ENCODE data around the gene P2RY14.

The P2RY14 gene

GRCh38 chr3:151262871-151263525 lies 15.3 kb downstream of the P2RY14 start:
- H3K9me2 ChIP-seq (replicated peaks; ENCODE audit: insufficient read depth, low read length): no peaks in the 10 kb centered on the region
- H3K27ac ChIP-seq (ENCODE audit: low read length): no peak overlapping the region
- no peaks in the 10 kb centered on the region for H3K79me2 ChIP-seq (ENCODE audit: low read length)
- H3K9me3 ChIP-seq (replicated peaks; ENCODE audit: insufficient read depth, low read length): no peaks in the 10 kb centered on the region
- no peak overlapping the region for H3K4me3 ChIP-seq (ENCODE audit: low read length)
- no peak overlapping the region for H3K4me2 ChIP-seq (ENCODE audit: low read depth, low read length)
- no peak for TF ChIP-seq EZH2 (optimal IDR thresholded peaks at IDR 0.05; ENCODE audit: low read depth, low read length)
- TF ChIP-seq, protein P1, sequence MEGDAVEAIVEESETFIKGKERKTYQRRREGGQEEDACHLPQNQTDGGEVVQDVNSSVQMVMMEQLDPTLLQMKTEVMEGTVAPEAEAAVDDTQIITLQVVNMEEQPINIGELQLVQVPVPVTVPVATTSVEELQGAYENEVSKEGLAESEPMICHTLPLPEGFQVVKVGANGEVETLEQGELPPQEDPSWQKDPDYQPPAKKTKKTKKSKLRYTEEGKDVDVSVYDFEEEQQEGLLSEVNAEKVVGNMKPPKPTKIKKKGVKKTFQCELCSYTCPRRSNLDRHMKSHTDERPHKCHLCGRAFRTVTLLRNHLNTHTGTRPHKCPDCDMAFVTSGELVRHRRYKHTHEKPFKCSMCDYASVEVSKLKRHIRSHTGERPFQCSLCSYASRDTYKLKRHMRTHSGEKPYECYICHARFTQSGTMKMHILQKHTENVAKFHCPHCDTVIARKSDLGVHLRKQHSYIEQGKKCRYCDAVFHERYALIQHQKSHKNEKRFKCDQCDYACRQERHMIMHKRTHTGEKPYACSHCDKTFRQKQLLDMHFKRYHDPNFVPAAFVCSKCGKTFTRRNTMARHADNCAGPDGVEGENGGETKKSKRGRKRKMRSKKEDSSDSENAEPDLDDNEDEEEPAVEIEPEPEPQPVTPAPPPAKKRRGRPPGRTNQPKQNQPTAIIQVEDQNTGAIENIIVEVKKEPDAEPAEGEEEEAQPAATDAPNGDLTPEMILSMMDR (IDR thresholded peaks at IDR 0.05; ENCODE audit: low read length): no peak
- TF ChIP-seq EZH2phosphoT487 (IDR thresholded peaks at IDR 0.05; ENCODE audit: low read length): no peak
- H3K9ac ChIP-seq (ENCODE audit: low read length): no peak overlapping the region
- H3F3A ChIP-seq (ENCODE audit: insufficient read depth, low read length): no peaks in the 10 kb centered on the region
- no peak overlapping the region for H2AFZ ChIP-seq (ENCODE audit: low read length)
- DNase-seq: no peak
- H3K4me1 ChIP-seq (ENCODE audit: low read length): peaks cover 10% of the 10 kb centered on the region; the same call in 1 of the 2 replicates
- no peaks in the 10 kb centered on the region for H3K36me3 ChIP-seq (replicated peaks; ENCODE audit: insufficient read depth, low read length)
- no peaks in the 10 kb centered on the region for H3K27me3 ChIP-seq (replicated peaks; ENCODE audit: insufficient read depth, low read length)
- H4K20me1 ChIP-seq (ENCODE audit: insufficient read depth, low read length): no peaks in the 10 kb centered on the region

DNA sequence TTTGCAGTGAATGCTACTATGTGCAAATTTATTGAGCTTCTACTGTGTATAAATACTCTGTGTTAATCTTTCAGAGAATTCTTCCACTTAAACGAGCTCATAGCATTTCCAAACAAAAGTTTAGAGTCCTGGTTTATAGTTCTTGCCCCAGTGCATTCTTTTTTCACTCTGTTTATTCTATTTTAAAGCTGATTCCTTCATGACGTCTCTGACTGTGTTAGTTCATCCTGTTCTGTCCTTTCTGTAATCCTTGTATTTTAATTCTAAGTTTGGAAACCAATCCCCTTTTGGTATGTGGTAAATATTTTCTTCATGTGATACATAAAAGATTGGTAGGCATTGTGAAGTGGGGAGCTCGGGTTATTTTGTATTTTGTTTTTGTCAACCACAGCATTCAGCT lies 18.7 kb downstream of the P2RY14 start:
- no peaks in the 10 kb centered on the region for H3K9me3 ChIP-seq (replicated peaks; ENCODE audit: insufficient read depth, low read length)
- H3K4me2 ChIP-seq (ENCODE audit: low read depth, low read length): no peak overlapping the region
- no peaks in the 10 kb centered on the region for H4K20me1 ChIP-seq (ENCODE audit: insufficient read depth, low read length)
- no peaks in the 10 kb centered on the region for H3K79me2 ChIP-seq (ENCODE audit: low read length)
- no peaks in the 10 kb centered on the region for H3K9me2 ChIP-seq (replicated peaks; ENCODE audit: insufficient read depth, low read length)
- H3K36me3 ChIP-seq (replicated peaks; ENCODE audit: insufficient read depth, low read length): no peaks in the 10 kb centered on the region
- no peak for DNase-seq
- no peak overlapping the region for H2AFZ ChIP-seq (ENCODE audit: low read length)
- TF ChIP-seq EZH2phosphoT487 (IDR thresholded peaks at IDR 0.05; ENCODE audit: low read length) (no peak), EZH2 (optimal IDR thresholded peaks at IDR 0.05; ENCODE audit: low read depth, low read length) (no peak)
- TF ChIP-seq, protein P1 (IDR thresholded peaks at IDR 0.05; ENCODE audit: low read length): no peak
- H3K9ac ChIP-seq (ENCODE audit: low read length): no peak overlapping the region
- no peaks in the 10 kb centered on the region for H3K4me1 ChIP-seq (ENCODE audit: low read length)
- no peak overlapping the region for H3K4me3 ChIP-seq (ENCODE audit: low read length)
- H3F3A ChIP-seq (ENCODE audit: insufficient read depth, low read length): no peaks in the 10 kb centered on the region
- H3K27me3 ChIP-seq (replicated peaks; ENCODE audit: insufficient read depth, low read length): no peaks in the 10 kb centered on the region
- no peak overlapping the region for H3K27ac ChIP-seq (ENCODE audit: low read length)

DNA sequence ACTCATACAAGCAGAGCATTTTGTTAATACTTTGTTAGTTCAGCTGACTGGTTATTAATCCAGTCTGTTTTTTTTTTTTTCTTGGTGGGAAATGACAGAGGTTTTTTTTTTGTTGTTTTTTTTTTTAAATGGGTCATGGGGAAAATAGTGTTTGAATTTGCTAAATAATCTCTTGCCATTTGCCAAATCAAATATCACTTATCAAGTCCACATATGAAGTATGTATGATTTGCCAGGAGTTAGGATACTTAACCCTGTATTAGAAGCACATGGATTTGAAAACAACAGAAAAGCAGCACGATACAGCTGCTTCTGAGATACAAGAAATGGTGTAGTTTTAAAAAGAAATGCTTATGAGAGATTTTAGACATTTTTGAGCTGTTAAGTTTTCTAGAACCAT lies 21.6 kb downstream of the P2RY14 start:
- Histone ChIP-seq H4K20me1 (ENCODE audit: insufficient read depth, low read length) (no peaks in the 10 kb centered on the region), H3K9me2 (replicated peaks; ENCODE audit: insufficient read depth, low read length) (no peaks in the 10 kb centered on the region), H3K27ac (ENCODE audit: low read length) (no peak overlapping the region), H3K79me2 (ENCODE audit: low read length) (no peaks in the 10 kb centered on the region), H3K9ac (ENCODE audit: low read length) (no peak overlapping the region), H3K9me3 (replicated peaks; ENCODE audit: insufficient read depth, low read length) (no peaks in the 10 kb centered on the region), H3F3A (ENCODE audit: insufficient read depth, low read length) (no peaks in the 10 kb centered on the region), H3K4me1 (ENCODE audit: low read length) (no peaks in the 10 kb centered on the region), H3K27me3 (replicated peaks; ENCODE audit: insufficient read depth, low read length) (no peaks in the 10 kb centered on the region), H3K4me2 (ENCODE audit: low read depth, low read length) (no peak overlapping the region), H3K36me3 (replicated peaks; ENCODE audit: insufficient read depth, low read length) (no peaks in the 10 kb centered on the region), H2AFZ (ENCODE audit: low read length) (no peak overlapping the region), H3K4me3 (ENCODE audit: low read length) (no peak overlapping the region)
- no peak for DNase-seq
- TF ChIP-seq, protein P1 (IDR thresholded peaks at IDR 0.05; ENCODE audit: low read length): no peak
- no peak for TF ChIP-seq EZH2 (optimal IDR thresholded peaks at IDR 0.05; ENCODE audit: low read depth, low read length)
- TF ChIP-seq EZH2phosphoT487 (IDR thresholded peaks at IDR 0.05; ENCODE audit: low read length): no peak
